Esophagus (tissue), 2 donors: ENCODE data around the gene HDAC8. TPM values are rescaled to one million over a fixed set of nuclear protein-coding genes. Genes with fewer than 3 reads are reported as not detected.

Source experiments
- H3K27ac ChIP-seq, 2 donors: one replicate each; pipeline ENCODE4 v1.5.1; 2013; ENCODE audit warnings: low read depth in 2 of 2, mild to moderate bottlenecking in 2 of 2, inconsistent platforms in 1 of 2, low read length in 1 of 2, moderate library complexity in 1 of 2
- H3K27me3 ChIP-seq, 2 donors: one replicate each; pipeline ENCODE4 v1.6.1; 2013; ENCODE audit warnings: low read length in 2 of 2, control low read depth in 1 of 2, mild to moderate bottlenecking in 1 of 2; ENCODE audit not compliant: insufficient read depth in 2 of 2, control insufficient read depth in 1 of 2
- H3K36me3 ChIP-seq, 2 donors: one replicate each; pipeline ENCODE4 v1.6.1; 2013; ENCODE audit warnings: low read length in 1 of 2; ENCODE audit not compliant: control insufficient read depth in 2 of 2, insufficient read depth in 2 of 2
- H3K4me1 ChIP-seq, 2 donors: one replicate each; pipeline ENCODE4 v1.6.1; 2013; ENCODE audit warnings: low read length in 1 of 2; ENCODE audit not compliant: control insufficient read depth in 2 of 2, insufficient read depth in 2 of 2
- H3K4me3 ChIP-seq, 2 donors: one replicate each; pipeline ENCODE4 v1.5.1; 2013; ENCODE audit warnings: low read length in 2 of 2, mild to moderate bottlenecking in 2 of 2, low read depth in 1 of 2, moderate library complexity in 1 of 2
- H3K9me3 ChIP-seq, 2 donors: one replicate each; pipeline ENCODE4 v1.6.1; 2013; ENCODE audit warnings: mild to moderate bottlenecking in 2 of 2, low read depth in 1 of 2, low read length in 1 of 2, moderate library complexity in 1 of 2; ENCODE audit not compliant: control insufficient read depth in 2 of 2, insufficient read depth in 1 of 2
- WGBS, 2 donors: extraction: QIAGEN DNeasy Blood & Tissue Kit; methylation state at CpG; one replicate each; pipeline ENCODE4 v1.1.7; 2013; 5-methylcytosine and 5-hydroxymethylcytosine counted together
- polyA plus RNA-seq, 2 donors: library from polyadenylated mRNA; stranded (reverse); fragments of 200-250 nt; gene quantifications; one replicate each; pipeline ENCODE4 v1.2.3, GENCODE V29; 2013
- donor health status: healthy with polysubstance abuse.
- donor health status: Bipolar disorder and iron deficiency.

The HDAC8 gene
- polyA plus RNA-seq, 2 donors: 13.9 to 31.1 TPM

DNA sequence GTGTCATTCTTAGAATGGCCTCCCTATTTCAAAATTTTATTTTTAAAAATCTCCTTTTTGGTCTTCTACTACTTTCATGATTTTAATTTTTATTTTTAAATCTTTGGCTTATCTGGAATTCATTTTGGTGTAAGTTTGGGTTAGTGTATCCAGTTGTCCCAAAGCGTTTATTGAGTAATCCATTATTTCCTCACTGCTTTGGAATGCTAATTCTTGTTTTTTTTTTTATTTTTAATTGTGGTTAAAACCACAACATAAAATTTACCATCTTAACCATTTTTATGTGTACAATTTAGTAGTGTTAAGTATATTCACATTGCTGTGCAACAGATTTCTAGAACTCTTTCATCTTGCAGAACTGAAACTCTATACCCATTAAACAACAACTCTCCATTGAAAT, 275.7 kb downstream of the HDAC8 start:
- Histone ChIP-seq H3K36me3 (no peaks in the 10 kb centered on the region), H3K4me3 (no peak overlapping the region), H3K4me1 (no peaks in the 10 kb centered on the region), H3K9me3 (no peaks in the 10 kb centered on the region), H3K27ac (no peak overlapping the region), H3K27me3 (peaks cover 0 to 3% of the 10 kb centered on the region in 2 donors)
- WGBS, 2 donors: 71 to 93% methylated on average over 1 of the region's 1 CpG

DNA sequence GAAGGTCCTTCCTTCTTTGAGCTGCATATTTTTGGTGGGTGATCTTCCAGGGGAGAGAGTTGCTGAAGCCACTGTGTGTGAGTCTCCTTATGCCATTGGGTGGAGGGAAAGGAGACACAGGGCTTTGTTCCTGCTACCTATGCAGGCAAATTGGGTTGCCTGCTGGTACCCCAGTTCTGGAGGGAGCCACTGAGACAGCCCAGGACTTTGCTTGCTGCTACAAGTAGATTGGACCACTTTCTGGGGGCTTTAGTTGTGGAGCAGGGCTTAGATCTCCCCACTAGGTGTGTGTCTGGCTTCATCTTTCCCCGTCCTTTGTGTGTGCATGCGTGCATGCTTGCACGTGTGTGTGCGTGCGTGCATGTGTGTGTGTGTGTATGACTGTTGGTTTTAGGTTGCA, 276.9 kb downstream of the HDAC8 start:
- Histone ChIP-seq H3K4me3 (no peak overlapping the region), H3K27me3 (no peaks in the 10 kb centered on the region), H3K4me1 (no peaks in the 10 kb centered on the region), H3K9me3 (no peaks in the 10 kb centered on the region), H3K36me3 (no peaks in the 10 kb centered on the region), H3K27ac (no peak overlapping the region)
- WGBS, 2 donors: 84 to 89% methylated on average over 5 of the region's 5 CpGs

DNA sequence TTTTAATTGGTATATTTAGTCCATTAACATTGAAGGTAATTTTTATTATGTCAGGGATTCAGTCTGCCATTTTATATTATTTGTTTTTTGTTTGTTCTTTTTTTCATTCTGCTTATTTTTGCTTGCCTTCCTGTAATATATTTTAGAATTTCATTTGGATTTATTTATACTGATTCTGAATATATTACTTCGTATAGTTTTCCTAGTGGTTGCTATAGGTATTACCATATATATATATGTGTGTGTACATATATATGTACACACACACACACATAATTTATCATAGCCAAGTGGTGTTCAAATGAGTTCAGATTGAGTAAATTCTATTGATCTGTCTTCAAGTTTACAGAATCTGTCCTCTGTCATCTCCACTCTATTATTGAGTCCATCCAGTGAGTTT, 278.1 kb downstream of the HDAC8 start:
- Histone ChIP-seq H3K4me3 (no peak overlapping the region), H3K36me3 (no peaks in the 10 kb centered on the region), H3K27ac (no peak overlapping the region), H3K4me1 (no peaks in the 10 kb centered on the region), H3K27me3 (peaks cover 0 to 3% of the 10 kb centered on the region in 2 donors), H3K9me3 (no peaks in the 10 kb centered on the region)
- 27 to 33% methylated on average over 1 of the region's 1 CpG for WGBS, 2 donors

DNA sequence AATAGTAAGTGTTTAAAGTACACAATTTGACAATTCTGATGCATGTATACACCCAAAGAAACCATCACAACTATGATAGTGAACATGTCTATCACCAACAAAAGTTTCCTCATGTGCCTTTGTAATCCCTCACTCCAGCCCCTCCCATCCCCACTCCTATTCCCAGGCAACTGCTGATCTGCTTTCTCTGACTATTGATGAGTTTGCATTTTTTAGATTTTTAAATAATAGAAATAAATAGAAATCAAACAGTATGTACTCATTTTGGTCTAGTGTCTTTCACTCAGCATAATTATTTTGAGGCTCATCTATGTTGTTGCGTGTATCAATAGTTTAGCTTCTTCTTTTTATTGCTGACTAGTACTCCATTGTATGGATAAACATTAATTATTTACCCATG, 290.3 kb downstream of the HDAC8 start:
- Histone ChIP-seq H3K27ac (no peak overlapping the region), H3K9me3 (no peaks in the 10 kb centered on the region), H3K4me3 (no peak overlapping the region), H3K27me3 (no peaks in the 10 kb centered on the region), H3K36me3 (no peaks in the 10 kb centered on the region), H3K4me1 (no peaks in the 10 kb centered on the region)
- 97 to 100% methylated on average over 1 of the region's 1 CpG for WGBS, 2 donors

DNA sequence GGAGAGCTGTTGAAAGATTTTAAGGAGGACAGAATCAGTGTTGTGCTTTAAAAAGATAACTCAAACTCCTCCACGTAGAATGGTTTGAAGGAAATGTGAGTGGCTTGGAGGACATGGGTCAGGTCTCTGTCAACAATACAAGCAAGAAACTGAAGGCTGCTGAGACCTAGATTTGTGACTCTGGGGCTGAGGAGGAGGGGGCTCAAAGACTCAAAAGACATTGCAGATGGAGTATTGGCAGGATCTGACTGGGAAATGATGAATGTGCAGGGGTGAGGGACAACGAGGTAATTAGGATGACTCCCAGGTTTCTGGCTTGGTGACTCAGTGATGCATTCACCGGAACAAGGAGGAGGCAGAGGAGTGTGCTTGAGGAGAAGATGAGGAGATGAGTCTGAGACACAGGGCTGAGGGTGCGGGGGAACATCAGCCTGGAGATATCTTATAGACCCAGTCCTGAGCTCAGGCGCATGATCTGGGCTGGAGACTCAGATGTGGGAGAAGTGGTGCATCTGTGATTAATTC, 292.3 kb downstream of the HDAC8 start:
- H3K9me3 ChIP-seq: no peaks in the 10 kb centered on the region
- no peaks in the 10 kb centered on the region for H3K27me3 ChIP-seq
- H3K4me1 ChIP-seq: no peaks in the 10 kb centered on the region
- H3K36me3 ChIP-seq: no peaks in the 10 kb centered on the region
- H3K27ac ChIP-seq: no peak overlapping the region
- 64 to 70% methylated on average over 5 of the region's 5 CpGs for WGBS, 2 donors
- H3K4me3 ChIP-seq: no peak overlapping the region

Other genes starting within 250 kb of the HDAC8 start
- gene PHKA1, start 141.5 kb upstream of the HDAC8 start, polyA plus RNA-seq: 1 to 10 TPM; 2.8 to 3.3 TPM
- under 1 TPM in 1 of 2 donors, not detected in 1; 0.11 TPM for gene DMRTC1B, start 204.0 kb upstream of the HDAC8 start, polyA plus RNA-seq
- gene FAM236B, start 209.8 kb upstream of the HDAC8 start, polyA plus RNA-seq: not detected
- gene FAM236D, start 235.4 kb upstream of the HDAC8 start, polyA plus RNA-seq: not detected